22Rv1 (cell line): ENCODE measurements around the gene SLC9A7.

Experiments used
- ZFX ChIP-seq: fragments of 450-650 bp; IDR thresholded peaks from 2 replicates; pipeline ENCODE4 v1.6.1; 2017; ENCODE audit warnings: antibody characterized with exemption, borderline replicate concordance
- TF ChIP-seq, protein P1 (sequence below): fragments of 450-650 bp; IDR thresholded peaks from 2 replicates; pipeline ENCODE4 v1.5.1; 2017; ENCODE audit warnings: mild to moderate bottlenecking

DNA sequence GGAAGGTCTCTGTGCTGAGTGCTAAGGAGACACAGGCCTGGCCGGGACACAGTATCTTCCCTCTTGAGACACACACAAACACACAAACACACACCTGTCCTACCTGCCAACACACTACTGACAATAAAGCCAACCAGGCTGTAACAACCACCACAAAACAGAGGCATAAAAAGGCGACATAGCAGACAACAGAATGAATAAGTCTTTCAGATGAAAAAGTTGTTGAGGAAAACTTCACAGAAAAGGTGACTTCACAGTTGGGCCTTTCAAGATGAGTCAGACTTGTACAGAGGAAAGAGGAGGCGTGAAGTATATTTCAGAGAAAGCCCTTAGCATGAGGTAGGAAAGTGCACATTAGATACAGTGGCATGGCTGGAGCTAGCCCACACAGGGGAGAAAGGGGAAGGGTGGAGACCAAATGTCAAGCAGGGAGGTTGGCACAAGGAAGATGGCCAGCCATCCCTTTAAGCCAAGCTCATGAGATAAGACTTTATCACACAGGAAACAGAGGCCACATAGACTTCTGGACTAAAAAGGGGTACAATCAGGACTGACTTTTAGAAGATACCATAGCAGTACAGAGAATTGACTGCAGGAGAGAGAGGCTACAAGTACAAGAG, 54.0 kb downstream of the SLC9A7 start:
- no peak for TF ChIP-seq ZFX
- TF ChIP-seq, protein P1, sequence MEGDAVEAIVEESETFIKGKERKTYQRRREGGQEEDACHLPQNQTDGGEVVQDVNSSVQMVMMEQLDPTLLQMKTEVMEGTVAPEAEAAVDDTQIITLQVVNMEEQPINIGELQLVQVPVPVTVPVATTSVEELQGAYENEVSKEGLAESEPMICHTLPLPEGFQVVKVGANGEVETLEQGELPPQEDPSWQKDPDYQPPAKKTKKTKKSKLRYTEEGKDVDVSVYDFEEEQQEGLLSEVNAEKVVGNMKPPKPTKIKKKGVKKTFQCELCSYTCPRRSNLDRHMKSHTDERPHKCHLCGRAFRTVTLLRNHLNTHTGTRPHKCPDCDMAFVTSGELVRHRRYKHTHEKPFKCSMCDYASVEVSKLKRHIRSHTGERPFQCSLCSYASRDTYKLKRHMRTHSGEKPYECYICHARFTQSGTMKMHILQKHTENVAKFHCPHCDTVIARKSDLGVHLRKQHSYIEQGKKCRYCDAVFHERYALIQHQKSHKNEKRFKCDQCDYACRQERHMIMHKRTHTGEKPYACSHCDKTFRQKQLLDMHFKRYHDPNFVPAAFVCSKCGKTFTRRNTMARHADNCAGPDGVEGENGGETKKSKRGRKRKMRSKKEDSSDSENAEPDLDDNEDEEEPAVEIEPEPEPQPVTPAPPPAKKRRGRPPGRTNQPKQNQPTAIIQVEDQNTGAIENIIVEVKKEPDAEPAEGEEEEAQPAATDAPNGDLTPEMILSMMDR, result no peak
